HS-5 (cell line): ENCODE data around the gene CCDC6.
"Not testable (repeated sequence)": the region's sequence is repeated elsewhere in the genome, so short reads cannot be mapped to it uniquely, and the experiment has no call there.

Experiments used
- DNase-seq: peaks from one replicate; pipeline ENCODE4 v3.0.0-alpha.2; 2012; ENCODE audit warnings: low read depth

CCDC6 gene

GRCh38 chr10:59906417-59907202 is at the start of gene CCDC6:
Gene CCDC6, minus strand, starts transcription at chr10:59906556. Its CDS starts 132 bp downstream, at chr10:59906424.
- DNase-seq: peak; percentile 71

GRCh38 chr10:59954296-59954695 is 47.9 kb upstream of the CCDC6 start:
- peak; percentile 23 for DNase-seq

- DNase-seq: not testable (repeated sequence)
Measured at GRCh38 chr10:59953711-59954110, 47.4 kb upstream of the CCDC6 start.

- no peak for DNase-seq
Measured at GRCh38 chr10:59950105-59950504, 43.7 kb upstream of the CCDC6 start.

- no peak for DNase-seq
Measured at GRCh38 chr10:59949608-59950007, 43.3 kb upstream of the CCDC6 start.

- no peak for DNase-seq
Measured at GRCh38 chr10:59945991-59946390, 39.6 kb upstream of the CCDC6 start.

GRCh38 chr10:59945590-59945989 is 39.2 kb upstream of the CCDC6 start:
- DNase-seq: no peak

GRCh38 chr10:59944339-59944935 is 38.1 kb upstream of the CCDC6 start:
- DNase-seq: no peak

GRCh38 chr10:59942556-59942955 is 36.2 kb upstream of the CCDC6 start:
- DNase-seq: no peak

- no peak for DNase-seq
Measured at GRCh38 chr10:59937720-59938119, 31.4 kb upstream of the CCDC6 start.

GRCh38 chr10:59934701-59935100 is 28.3 kb upstream of the CCDC6 start:
- no peak for DNase-seq

GRCh38 chr10:59930788-59931521 is 24.6 kb upstream of the CCDC6 start:
- DNase-seq: not testable (repeated sequence)

GRCh38 chr10:59926086-59926485 is 19.7 kb upstream of the CCDC6 start:
- DNase-seq: no peak

GRCh38 chr10:59922907-59923306 is 16.6 kb upstream of the CCDC6 start:
- no peak for DNase-seq

GRCh38 chr10:59917922-59918321 is 11.6 kb upstream of the CCDC6 start:
- DNase-seq: no peak

GRCh38 chr10:59913547-59914237 is 7.3 kb upstream of the CCDC6 start:
- no peak for DNase-seq

GRCh38 chr10:59910867-59911266 is 4.5 kb upstream of the CCDC6 start:
- DNase-seq: no peak

- no peak for DNase-seq
Measured at GRCh38 chr10:59909815-59910214, 3.5 kb upstream of the CCDC6 start.

- no peak for DNase-seq
Measured at GRCh38 chr10:59908808-59909143, 2.4 kb upstream of the CCDC6 start.

GRCh38 chr10:59907918-59908807 is 1.8 kb upstream of the CCDC6 start:
- DNase-seq: peak; percentile 59

GRCh38 chr10:59907537-59907917 is 1.2 kb upstream of the CCDC6 start:
- no peak for DNase-seq
